SU-DHL-6 (cell line): Measurements from ENCODE around the gene HAUS7.

Experiments
- H2AFZ ChIP-seq: fragments of 200-600 bp; sonication (generic); 2 replicates; pipeline ENCODE4 v1.6.1; 2014; ENCODE audit warnings: low read depth, mild to moderate bottlenecking, moderate library complexity, mixed read lengths, antibody characterized with exemption, low read length; ENCODE audit not compliant: severe bottlenecking
- H3F3A ChIP-seq: fragments of 200-600 bp; shearing (Covaris generic); 2 replicates; pipeline ENCODE4 v1.6.0; 2016; ENCODE audit warnings: antibody characterized with exemption, mild to moderate bottlenecking; ENCODE audit not compliant: insufficient read depth
- H3K27ac ChIP-seq: fragments of 200-600 bp; sonication (generic); 2 replicates; pipeline ENCODE4 v1.5.1; 2016; ENCODE audit warnings: low read depth, mild to moderate bottlenecking, low read length, moderate library complexity, mixed read lengths
- H3K27me3 ChIP-seq: fragments of 200-600 bp; sonication (generic), shearing (Covaris generic); 2 replicates; pipeline ENCODE4 v1.6.0; 2014; ENCODE audit warnings: mild to moderate bottlenecking, low read length
- H3K36me3 ChIP-seq: fragments of 200-600 bp; sonication (generic); 2 replicates; pipeline ENCODE4 v1.6.1; 2014; ENCODE audit warnings: mild to moderate bottlenecking, low read length, mixed read lengths
- H3K4me2 ChIP-seq: fragments of 300-600, 200-600 bp; shearing (Covaris generic), sonication (generic); 2 replicates; pipeline ENCODE4 v1.6.0; 2014; ENCODE audit warnings: low read length, low read depth, mild to moderate bottlenecking; ENCODE audit not compliant: poor library complexity, severe bottlenecking
- H3K4me3 ChIP-seq: fragments of 200-600 bp; sonication (generic); 2 replicates; pipeline ENCODE4 v1.5.1; 2014; ENCODE audit warnings: antibody characterized with exemption, low read length, mild to moderate bottlenecking, mixed read lengths; ENCODE audit not compliant: insufficient read depth, poor library complexity, severe bottlenecking
- H3K79me2 ChIP-seq: fragments of 200-600 bp; sonication (generic); 2 replicates; pipeline ENCODE4 v1.6.1; 2014; ENCODE audit warnings: mild to moderate bottlenecking, low read length, moderate library complexity; ENCODE audit not compliant: insufficient read depth
- H3K9ac ChIP-seq: fragments of 200-600 bp; sonication (generic); 2 replicates; pipeline ENCODE4 v1.7.0; 2014; ENCODE audit warnings: mild to moderate bottlenecking, low read length
- H3K9me2 ChIP-seq: fragments of 200-600 bp; sonication (generic); replicated peaks from 2 replicates; pipeline ENCODE4 v1.6.1; 2014; ENCODE audit warnings: low read length; ENCODE audit not compliant: insufficient read depth
- H3K9me3 ChIP-seq: fragments of 200-600 bp; sonication (generic); 2 replicates; pipeline ENCODE4 v1.6.1; 2014; ENCODE audit warnings: low read length, mixed read lengths; ENCODE audit not compliant: insufficient read depth
- H4K20me1 ChIP-seq: fragments of 200-600 bp; sonication (generic); 2 replicates; pipeline ENCODE4 v1.6.1; 2014; ENCODE audit warnings: low read depth, mild to moderate bottlenecking, antibody characterized with exemption, low read length, moderate library complexity, mixed read lengths
- EZH2phosphoT487 ChIP-seq: fragments of 200-600 bp; sonication (generic), shearing (Covaris generic); conservative IDR thresholded peaks from 2 replicates; pipeline ENCODE4 v1.6.1; 2018; ENCODE audit warnings: mild to moderate bottlenecking, antibody characterized with exemption, low read length, moderate library complexity, mixed read lengths
- TF ChIP-seq, protein P1 (sequence below): fragments of 200-600 bp; sonication (generic); IDR thresholded peaks from one replicate; pipeline ENCODE4 v1.5.1; 2017; ENCODE audit warnings: antibody characterized with exemption, mild to moderate bottlenecking, low read length, moderate library complexity; ENCODE audit not compliant: insufficient read depth, poor library complexity, severe bottlenecking

HAUS7 gene

DNA sequence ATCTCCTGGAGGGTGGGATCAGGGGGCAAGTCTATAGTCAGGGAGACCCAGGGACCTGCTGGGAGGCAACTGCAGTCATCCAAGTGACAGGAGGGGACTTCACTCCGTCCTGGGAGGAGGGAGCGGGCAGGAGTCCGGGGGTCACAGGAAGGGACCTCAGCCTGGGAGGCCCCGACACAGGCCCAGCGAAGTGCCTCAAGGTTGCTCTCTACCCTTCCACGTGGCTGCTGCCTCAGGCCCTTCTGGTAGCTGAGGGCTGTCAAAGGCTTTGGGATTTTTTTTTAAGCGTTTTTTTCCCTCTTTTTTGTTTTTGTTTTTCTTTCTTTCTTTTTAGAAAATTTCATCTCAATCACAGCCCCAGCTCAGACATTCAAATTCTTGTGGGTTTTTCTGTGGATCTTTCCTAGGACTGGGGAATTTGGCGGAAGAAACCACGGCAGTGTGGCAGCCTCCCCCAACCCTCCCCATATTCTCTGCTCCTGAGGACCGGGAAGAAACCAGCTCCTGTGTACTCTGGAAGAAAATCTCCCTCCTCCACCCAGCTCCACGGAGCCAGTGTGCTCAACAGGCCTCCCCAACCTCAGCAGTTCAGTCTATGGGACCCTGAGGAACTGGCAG, 1.4 kb upstream of the HAUS7 start:
- no peak overlapping the region for H3K27ac ChIP-seq
- no peaks in the 10 kb centered on the region for H3K36me3 ChIP-seq
- H3K4me2 ChIP-seq, result no peak overlapping the region
- H3K27me3 ChIP-seq, result no peaks in the 10 kb centered on the region
- H3F3A ChIP-seq, result no peaks in the 10 kb centered on the region
- no peaks in the 10 kb centered on the region for H4K20me1 ChIP-seq
- H3K9me3 ChIP-seq, result no peaks in the 10 kb centered on the region
- no peak overlapping the region for H3K4me3 ChIP-seq
- no peaks in the 10 kb centered on the region for H3K9me2 ChIP-seq
- no peak overlapping the region for H2AFZ ChIP-seq
- H3K79me2 ChIP-seq, result peaks cover 11% of the 10 kb centered on the region
- no peak for TF ChIP-seq EZH2phosphoT487
- TF ChIP-seq, protein P1, sequence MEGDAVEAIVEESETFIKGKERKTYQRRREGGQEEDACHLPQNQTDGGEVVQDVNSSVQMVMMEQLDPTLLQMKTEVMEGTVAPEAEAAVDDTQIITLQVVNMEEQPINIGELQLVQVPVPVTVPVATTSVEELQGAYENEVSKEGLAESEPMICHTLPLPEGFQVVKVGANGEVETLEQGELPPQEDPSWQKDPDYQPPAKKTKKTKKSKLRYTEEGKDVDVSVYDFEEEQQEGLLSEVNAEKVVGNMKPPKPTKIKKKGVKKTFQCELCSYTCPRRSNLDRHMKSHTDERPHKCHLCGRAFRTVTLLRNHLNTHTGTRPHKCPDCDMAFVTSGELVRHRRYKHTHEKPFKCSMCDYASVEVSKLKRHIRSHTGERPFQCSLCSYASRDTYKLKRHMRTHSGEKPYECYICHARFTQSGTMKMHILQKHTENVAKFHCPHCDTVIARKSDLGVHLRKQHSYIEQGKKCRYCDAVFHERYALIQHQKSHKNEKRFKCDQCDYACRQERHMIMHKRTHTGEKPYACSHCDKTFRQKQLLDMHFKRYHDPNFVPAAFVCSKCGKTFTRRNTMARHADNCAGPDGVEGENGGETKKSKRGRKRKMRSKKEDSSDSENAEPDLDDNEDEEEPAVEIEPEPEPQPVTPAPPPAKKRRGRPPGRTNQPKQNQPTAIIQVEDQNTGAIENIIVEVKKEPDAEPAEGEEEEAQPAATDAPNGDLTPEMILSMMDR, result no peak
- no peak overlapping the region for H3K9ac ChIP-seq

DNA sequence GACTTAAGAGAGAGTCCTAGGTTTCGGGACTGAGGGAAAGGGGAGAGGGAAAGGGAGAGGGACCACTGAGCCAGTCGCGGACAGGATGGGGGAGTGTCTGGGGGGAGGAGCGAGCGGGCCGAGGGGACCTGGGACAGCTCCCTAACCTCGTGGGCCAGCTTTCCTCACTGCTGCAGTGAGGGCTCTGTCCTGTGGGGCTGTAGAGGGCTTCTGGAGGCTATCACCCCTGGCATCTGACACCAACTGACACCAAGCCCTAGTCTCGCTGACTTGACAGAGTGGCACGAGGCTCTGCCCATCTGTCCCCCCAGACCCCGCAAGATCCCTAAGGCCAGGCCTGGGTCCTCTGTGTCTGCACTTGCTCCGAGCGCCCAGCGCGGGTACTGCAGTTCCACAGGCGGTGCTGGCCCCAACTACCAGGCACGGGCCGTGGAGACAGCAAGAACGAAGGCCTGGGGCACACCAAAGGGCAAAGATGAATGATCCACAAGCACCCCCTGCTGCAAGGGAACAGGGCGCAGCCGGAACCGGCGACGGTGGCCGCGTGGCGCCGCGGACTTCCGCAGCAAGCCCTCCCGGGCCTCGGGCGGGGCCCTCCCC, 465 bp downstream of the HAUS7 start:
- Histone ChIP-seq H3K36me3 (no peaks in the 10 kb centered on the region), H3F3A (no peaks in the 10 kb centered on the region), H3K27ac (no peak overlapping the region), H2AFZ (peak overlapping the region; percentile 68), H3K27me3 (no peaks in the 10 kb centered on the region), H3K4me3 (peak overlapping the region; percentile 91), H3K79me2 (peaks cover 11% of the 10 kb centered on the region), H4K20me1 (no peaks in the 10 kb centered on the region), H3K9ac (peak overlapping the region; percentile 93), H3K4me2 (peak overlapping the region; percentile 91), H3K9me2 (no peaks in the 10 kb centered on the region), H3K9me3 (no peaks in the 10 kb centered on the region)
- no peak for TF ChIP-seq EZH2phosphoT487
- TF ChIP-seq, protein P1, result no peak

DNA sequence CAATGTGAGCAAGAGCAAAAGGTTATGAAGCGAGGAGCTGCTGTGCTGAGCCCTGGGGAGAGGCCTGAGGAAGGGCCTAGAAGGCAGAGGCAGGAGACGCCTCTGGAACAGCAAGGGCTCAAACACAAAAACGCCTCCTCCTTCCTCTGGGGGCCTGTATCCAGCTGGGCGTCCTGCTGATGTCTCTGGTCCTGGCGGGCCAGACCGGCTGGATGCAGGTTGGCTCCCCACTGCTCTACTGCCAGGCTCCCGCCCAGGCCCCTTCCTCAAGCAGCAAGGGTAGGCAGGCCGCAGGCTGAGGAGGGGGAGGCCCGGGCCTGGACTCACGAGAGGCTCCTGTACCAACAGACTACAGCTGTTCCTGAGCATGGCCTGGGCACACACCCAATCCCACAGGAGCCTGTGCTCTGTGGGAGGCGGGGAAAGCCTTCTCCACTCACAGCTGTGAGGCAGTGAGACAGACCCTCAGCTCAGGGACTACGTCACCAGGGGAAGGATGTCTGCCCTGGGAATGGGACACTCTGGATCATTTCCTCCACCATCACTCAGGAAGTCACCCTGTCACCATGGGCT, 2.3 kb downstream of the HAUS7 start:
- Histone ChIP-seq H4K20me1 (no peaks in the 10 kb centered on the region), H3K27me3 (no peaks in the 10 kb centered on the region), H3K4me2 (no peak overlapping the region)

More for the DNA sequence above, 2.3 kb downstream of the HAUS7 start:
- H3K9ac ChIP-seq, result no peak overlapping the region
- H3K79me2 ChIP-seq, result peaks cover 11% of the 10 kb centered on the region
- H3K9me3 ChIP-seq, result no peaks in the 10 kb centered on the region
- no peak overlapping the region for H3K27ac ChIP-seq
- TF ChIP-seq EZH2phosphoT487, result no peak
- TF ChIP-seq, protein P1, result no peak
- H3K4me3 ChIP-seq, result no peak overlapping the region
- H2AFZ ChIP-seq, result no peak overlapping the region
- no peaks in the 10 kb centered on the region for H3F3A ChIP-seq
- no peaks in the 10 kb centered on the region for H3K36me3 ChIP-seq
- no peaks in the 10 kb centered on the region for H3K9me2 ChIP-seq
